Neural cell (in vitro differentiated cells): ENCODE results near the gene PARL. TPM values are rescaled to one million over a fixed set of nuclear protein-coding genes. Genes with fewer than 3 reads are reported as not detected.

Source experiments
- H2AFZ ChIP-seq: fragments of 200-600, 300-800 bp; sonication (generic), shearing (Covaris generic); 2 replicates; pipeline ENCODE4 v1.6.0; 2014; ENCODE audit warnings: low read depth, mild to moderate bottlenecking, antibody characterized with exemption, low read length, moderate library complexity
- H3F3A ChIP-seq: fragments of 200-600 bp; shearing (Covaris generic); 2 replicates; pipeline ENCODE4 v1.6.1; 2016; ENCODE audit warnings: mild to moderate bottlenecking, moderate library complexity, mixed read lengths, antibody characterized with exemption, low read length; ENCODE audit not compliant: insufficient read depth, poor library complexity, severe bottlenecking
- H3K27ac ChIP-seq: fragments of 200-600, 300-800 bp; sonication (generic), shearing (Covaris generic); 2 replicates; pipeline ENCODE4 v1.5.1; 2014; ENCODE audit warnings: mild to moderate bottlenecking, low read length, moderate library complexity
- H3K27me3 ChIP-seq: fragments of 300-800, 200-600 bp; sonication (generic), shearing (Covaris generic); 2 replicates; pipeline ENCODE4 v1.6.0; 2014; ENCODE audit warnings: mild to moderate bottlenecking, low read depth, low read length, moderate library complexity; ENCODE audit not compliant: insufficient read depth
- H3K36me3 ChIP-seq: fragments of 300-800, 200-600 bp; sonication (generic), shearing (Covaris generic); 2 replicates; pipeline ENCODE4 v1.5.1; 2014; ENCODE audit warnings: mild to moderate bottlenecking, antibody characterized with exemption, low read length, moderate library complexity; ENCODE audit not compliant: insufficient read depth
- H3K4me2 ChIP-seq: fragments of 300-800, 200-600 bp; sonication (generic), shearing (Covaris generic); 2 replicates; pipeline ENCODE4 v1.6.0; 2014; ENCODE audit warnings: mild to moderate bottlenecking, low read length
- H3K4me3 ChIP-seq: fragments of 300-800, 200-600 bp; sonication (generic), shearing (Covaris generic); 2 replicates; pipeline ENCODE4 v1.5.1; 2014; ENCODE audit warnings: mild to moderate bottlenecking, low read length, moderate library complexity
- H3K79me2 ChIP-seq: fragments of 200-600 bp; shearing (Covaris generic); replicated peaks from 2 replicates; pipeline ENCODE4 v1.6.0; 2014; ENCODE audit warnings: mild to moderate bottlenecking, low read length, moderate library complexity; ENCODE audit not compliant: insufficient read depth
- H3K9ac ChIP-seq: fragments of 300-800, 200-600 bp; sonication (generic), shearing (Covaris generic); 2 replicates; pipeline ENCODE4 v1.6.1; 2016; ENCODE audit warnings: mild to moderate bottlenecking, low read length, mixed read lengths
- H3K9me2 ChIP-seq: fragments of 200-600 bp; shearing (Covaris generic); 2 replicates; pipeline ENCODE4 v1.6.1; 2016; ENCODE audit warnings: mild to moderate bottlenecking, low read length, mixed read lengths; ENCODE audit not compliant: insufficient read depth
- H3K9me3 ChIP-seq: fragments of 200-600, 300-800 bp; sonication (generic), shearing (Covaris generic); 2 replicates; pipeline ENCODE4 v1.6.1; 2016; ENCODE audit warnings: mild to moderate bottlenecking, mixed run types, low read length, moderate library complexity, mixed read lengths
- H4K20me1 ChIP-seq: fragments of 200-600 bp; shearing (Covaris generic); 2 replicates; pipeline ENCODE4 v1.6.1; 2016; ENCODE audit warnings: mild to moderate bottlenecking, mixed run types; ENCODE audit not compliant: insufficient read depth
- EP300 ChIP-seq: fragments of 450-650 bp; conservative IDR thresholded peaks from 2 replicates; pipeline ENCODE4 v1.6.1; 2014; ENCODE audit warnings: antibody characterized with exemption, mild to moderate bottlenecking, moderate library complexity; ENCODE audit not compliant: poor library complexity, severe bottlenecking
- EZH2 ChIP-seq: fragments of 200-600, 300-800 bp; shearing (Covaris generic), sonication (generic); IDR thresholded peaks from 2 replicates; pipeline ENCODE4 v1.6.1; 2014; ENCODE audit warnings: antibody characterized with exemption, low read length, borderline replicate concordance, mild to moderate bottlenecking; ENCODE audit not compliant: insufficient read depth, poor library complexity, severe bottlenecking
- MXI1 ChIP-seq: fragments of 450-650 bp; conservative IDR thresholded peaks from 2 replicates; pipeline ENCODE4 v1.6.1; 2014; ENCODE audit warnings: antibody characterized with exemption, mild to moderate bottlenecking; ENCODE audit not compliant: poor library complexity, severe bottlenecking
- POLR2AphosphoS5 ChIP-seq: IDR thresholded peaks from 2 replicates; pipeline ENCODE4 v1.6.1; 2012
- RAD21 ChIP-seq: fragments of 450-650 bp; conservative IDR thresholded peaks from 2 replicates; pipeline ENCODE4 v1.6.1; 2014; ENCODE audit warnings: antibody characterized with exemption, mild to moderate bottlenecking, moderate library complexity
- SMC3 ChIP-seq: fragments of 450-650 bp; conservative IDR thresholded peaks from 2 replicates; pipeline ENCODE4 v1.6.1; 2014; ENCODE audit warnings: antibody characterized with exemption, mild to moderate bottlenecking, moderate library complexity; ENCODE audit not compliant: poor library complexity
- TAF1 ChIP-seq: IDR thresholded peaks from 2 replicates; pipeline ENCODE4 v1.6.1; 2012; ENCODE audit warnings: low read depth
- polyA minus RNA-seq: library from RNA; depleted of rRNA, polyadenylated mRNA; stranded (reverse); fragments of >200 nt; gene quantifications from 2 replicates; pipeline ENCODE4 v1.2.3, GENCODE V29; 2014
- polyA plus RNA-seq: library from polyadenylated mRNA; depleted of rRNA; stranded (reverse); fragments of >200 nt; gene quantifications from 2 replicates; pipeline ENCODE4 v1.2.3, GENCODE V29; 2014
- TF ChIP-seq, protein P1 (sequence below): IDR thresholded peaks from 2 replicates; pipeline ENCODE4 v1.6.1; 2012; ENCODE audit warnings: borderline replicate concordance
- TF ChIP-seq, protein P2 (sequence below): fragments of 450-650 bp; IDR thresholded peaks from 2 replicates; pipeline ENCODE4 v1.5.1; 2014; ENCODE audit warnings: antibody characterized with exemption, mild to moderate bottlenecking, moderate library complexity; ENCODE audit not compliant: poor library complexity, severe bottlenecking

The PARL gene, protein sequence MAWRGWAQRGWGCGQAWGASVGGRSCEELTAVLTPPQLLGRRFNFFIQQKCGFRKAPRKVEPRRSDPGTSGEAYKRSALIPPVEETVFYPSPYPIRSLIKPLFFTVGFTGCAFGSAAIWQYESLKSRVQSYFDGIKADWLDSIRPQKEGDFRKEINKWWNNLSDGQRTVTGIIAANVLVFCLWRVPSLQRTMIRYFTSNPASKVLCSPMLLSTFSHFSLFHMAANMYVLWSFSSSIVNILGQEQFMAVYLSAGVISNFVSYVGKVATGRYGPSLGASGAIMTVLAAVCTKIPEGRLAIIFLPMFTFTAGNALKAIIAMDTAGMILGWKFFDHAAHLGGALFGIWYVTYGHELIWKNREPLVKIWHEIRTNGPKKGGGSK
- 59.2 and 67.9 TPM in 2 replicates for polyA plus RNA-seq
- polyA minus RNA-seq: 38.7 and 45.1 TPM in 2 replicates

DNA sequence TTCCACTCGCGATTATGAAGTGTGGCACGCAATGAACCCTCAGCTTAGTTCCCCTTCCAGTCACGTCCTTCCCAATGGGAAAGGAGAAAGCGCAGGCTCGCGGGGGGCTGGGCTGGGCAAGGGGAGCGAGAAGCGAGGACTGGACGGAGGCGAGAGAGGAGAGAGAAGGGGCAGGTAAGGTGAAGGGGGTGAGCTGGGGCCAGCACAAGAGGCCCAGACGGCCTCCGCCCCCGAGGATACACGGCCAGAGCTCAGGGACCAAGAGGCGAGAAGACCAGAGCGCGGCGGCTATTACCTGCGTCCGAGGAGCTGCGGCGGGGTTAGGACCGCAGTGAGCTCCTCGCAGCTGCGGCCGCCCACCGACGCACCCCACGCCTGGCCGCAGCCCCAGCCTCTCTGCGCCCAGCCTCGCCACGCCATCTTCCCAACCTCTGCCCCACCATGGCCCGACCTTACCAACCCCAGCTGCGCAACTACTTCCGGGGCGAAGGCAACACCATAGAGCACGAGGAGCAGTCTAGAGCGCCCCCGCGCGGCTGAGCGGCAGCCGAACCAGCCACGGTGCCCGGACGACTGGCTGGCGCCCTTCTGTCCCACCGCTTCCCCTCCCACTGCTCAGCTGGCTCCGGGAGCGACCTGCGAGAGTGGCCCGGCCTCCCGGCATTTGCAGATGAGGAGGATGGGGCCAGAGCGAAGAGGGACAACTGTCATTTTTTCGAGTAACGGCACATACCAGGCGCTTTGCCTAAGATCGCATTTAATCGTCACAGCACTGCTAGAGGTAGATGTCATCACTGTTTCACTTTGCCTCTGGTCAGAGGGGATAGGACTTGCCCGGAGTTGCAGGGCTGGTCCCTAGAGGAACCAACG is at the start of gene PARL:
Gene PARL, minus strand, starts transcription at position 454 of the 870 bp plus-strand sequence. Its CDS starts 34 bp downstream, at position 420.
- Histone ChIP-seq H3K4me3 (peak within 1 kb of the TSS; percentile 91), H3K79me2 (peaks cover 37% of the 10 kb centered on the region), H3K9me2 (no peaks in the 10 kb centered on the region), H3K4me2 (peak within 1 kb of the TSS; percentile 90), H3K27ac (peak within 1 kb of the TSS; percentile 75), H4K20me1 (no peaks in the 10 kb centered on the region), H3K9me3 (no peaks in the 10 kb centered on the region), H3K27me3 (peaks cover 2% of the 10 kb centered on the region), H2AFZ (peak within 1 kb of the TSS; percentile 88), H3K9ac (peak within 1 kb of the TSS; percentile 89), H3K36me3 (no peaks in the 10 kb centered on the region), H3F3A (no peaks in the 10 kb centered on the region)
- TF ChIP-seq, protein P1, sequence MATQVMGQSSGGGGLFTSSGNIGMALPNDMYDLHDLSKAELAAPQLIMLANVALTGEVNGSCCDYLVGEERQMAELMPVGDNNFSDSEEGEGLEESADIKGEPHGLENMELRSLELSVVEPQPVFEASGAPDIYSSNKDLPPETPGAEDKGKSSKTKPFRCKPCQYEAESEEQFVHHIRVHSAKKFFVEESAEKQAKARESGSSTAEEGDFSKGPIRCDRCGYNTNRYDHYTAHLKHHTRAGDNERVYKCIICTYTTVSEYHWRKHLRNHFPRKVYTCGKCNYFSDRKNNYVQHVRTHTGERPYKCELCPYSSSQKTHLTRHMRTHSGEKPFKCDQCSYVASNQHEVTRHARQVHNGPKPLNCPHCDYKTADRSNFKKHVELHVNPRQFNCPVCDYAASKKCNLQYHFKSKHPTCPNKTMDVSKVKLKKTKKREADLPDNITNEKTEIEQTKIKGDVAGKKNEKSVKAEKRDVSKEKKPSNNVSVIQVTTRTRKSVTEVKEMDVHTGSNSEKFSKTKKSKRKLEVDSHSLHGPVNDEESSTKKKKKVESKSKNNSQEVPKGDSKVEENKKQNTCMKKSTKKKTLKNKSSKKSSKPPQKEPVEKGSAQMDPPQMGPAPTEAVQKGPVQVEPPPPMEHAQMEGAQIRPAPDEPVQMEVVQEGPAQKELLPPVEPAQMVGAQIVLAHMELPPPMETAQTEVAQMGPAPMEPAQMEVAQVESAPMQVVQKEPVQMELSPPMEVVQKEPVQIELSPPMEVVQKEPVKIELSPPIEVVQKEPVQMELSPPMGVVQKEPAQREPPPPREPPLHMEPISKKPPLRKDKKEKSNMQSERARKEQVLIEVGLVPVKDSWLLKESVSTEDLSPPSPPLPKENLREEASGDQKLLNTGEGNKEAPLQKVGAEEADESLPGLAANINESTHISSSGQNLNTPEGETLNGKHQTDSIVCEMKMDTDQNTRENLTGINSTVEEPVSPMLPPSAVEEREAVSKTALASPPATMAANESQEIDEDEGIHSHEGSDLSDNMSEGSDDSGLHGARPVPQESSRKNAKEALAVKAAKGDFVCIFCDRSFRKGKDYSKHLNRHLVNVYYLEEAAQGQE: peak; percentile 78
- peak; percentile 97 for TF ChIP-seq POLR2AphosphoS5
- TF ChIP-seq EP300: peak; percentile 36
- peak; percentile 81 for TF ChIP-seq SMC3
- TF ChIP-seq TAF1: peak; percentile 74
- peak; percentile 93 for TF ChIP-seq MXI1
- TF ChIP-seq, protein P2, sequence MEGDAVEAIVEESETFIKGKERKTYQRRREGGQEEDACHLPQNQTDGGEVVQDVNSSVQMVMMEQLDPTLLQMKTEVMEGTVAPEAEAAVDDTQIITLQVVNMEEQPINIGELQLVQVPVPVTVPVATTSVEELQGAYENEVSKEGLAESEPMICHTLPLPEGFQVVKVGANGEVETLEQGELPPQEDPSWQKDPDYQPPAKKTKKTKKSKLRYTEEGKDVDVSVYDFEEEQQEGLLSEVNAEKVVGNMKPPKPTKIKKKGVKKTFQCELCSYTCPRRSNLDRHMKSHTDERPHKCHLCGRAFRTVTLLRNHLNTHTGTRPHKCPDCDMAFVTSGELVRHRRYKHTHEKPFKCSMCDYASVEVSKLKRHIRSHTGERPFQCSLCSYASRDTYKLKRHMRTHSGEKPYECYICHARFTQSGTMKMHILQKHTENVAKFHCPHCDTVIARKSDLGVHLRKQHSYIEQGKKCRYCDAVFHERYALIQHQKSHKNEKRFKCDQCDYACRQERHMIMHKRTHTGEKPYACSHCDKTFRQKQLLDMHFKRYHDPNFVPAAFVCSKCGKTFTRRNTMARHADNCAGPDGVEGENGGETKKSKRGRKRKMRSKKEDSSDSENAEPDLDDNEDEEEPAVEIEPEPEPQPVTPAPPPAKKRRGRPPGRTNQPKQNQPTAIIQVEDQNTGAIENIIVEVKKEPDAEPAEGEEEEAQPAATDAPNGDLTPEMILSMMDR: peak; percentile 99
- TF ChIP-seq RAD21: peak; percentile 80
- TF ChIP-seq EZH2: no peak

DNA sequence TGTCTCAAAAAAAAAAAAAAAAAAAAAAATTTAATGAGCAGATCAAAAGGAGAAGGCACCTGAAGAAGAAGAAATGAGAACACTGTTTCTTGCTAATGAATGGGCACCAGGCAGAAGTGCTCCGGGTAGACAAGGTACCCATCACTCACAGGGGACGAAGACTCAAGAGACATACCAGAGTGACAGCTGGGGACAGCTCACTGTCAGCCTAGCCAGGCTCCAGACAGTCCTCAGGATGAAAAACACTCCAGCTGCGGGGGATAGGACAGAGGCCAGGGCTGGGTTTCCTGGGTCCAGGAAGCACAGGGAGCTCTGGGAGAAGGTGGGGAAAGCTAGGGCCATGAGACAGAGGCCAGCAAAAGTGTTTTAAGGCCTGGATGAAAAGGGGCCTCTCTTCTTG is 48.5 kb upstream of the PARL start:
- Histone ChIP-seq H3K27me3 (no peaks in the 10 kb centered on the region), H3K36me3 (peaks cover 9% of the 10 kb centered on the region), H3K9me2 (no peaks in the 10 kb centered on the region), H3F3A (no peaks in the 10 kb centered on the region), H3K4me2 (no peak overlapping the region), H3K4me3 (no peak overlapping the region), H3K9ac (no peak overlapping the region), H3K79me2 (no peaks in the 10 kb centered on the region), H4K20me1 (no peaks in the 10 kb centered on the region), H3K27ac (no peak overlapping the region), H3K9me3 (no peaks in the 10 kb centered on the region), H2AFZ (no peak overlapping the region)
- no peak for TF ChIP-seq POLR2AphosphoS5
- no peak for TF ChIP-seq EP300
- no peak for TF ChIP-seq SMC3
- TF ChIP-seq, protein P1: no peak
- no peak for TF ChIP-seq EZH2
- TF ChIP-seq TAF1: no peak
- TF ChIP-seq, protein P2: no peak
- no peak for TF ChIP-seq MXI1
- no peak for TF ChIP-seq RAD21
